Chondrocyte (in vitro differentiated cells): ENCODE results near the gene PLCG1. TPM values are rescaled to one million over a fixed set of nuclear protein-coding genes. Genes with fewer than 3 reads are reported as not detected.

Experiments used
- DNase-seq: peaks from one replicate; pipeline ENCODE4 v3.0.0; 2021; ENCODE audit warnings: mixed read lengths, low spot score
- H3K27ac Mint-ChIP-seq: one replicate; pipeline ENCODE4 v1.8.0; 2021; ENCODE audit warnings: mild to moderate bottlenecking, moderate library complexity, mixed read lengths; ENCODE audit not compliant: unreplicated experiment
- H3K27me3 Mint-ChIP-seq: 2 replicates; pipeline ENCODE4 v1.8.0; 2021; ENCODE audit warnings: low read depth, mixed read lengths
- H3K36me3 Mint-ChIP-seq: 2 replicates; pipeline ENCODE4 v1.8.0; 2021; ENCODE audit warnings: low read depth, mixed read lengths
- H3K4me1 Mint-ChIP-seq: 2 replicates; pipeline ENCODE4 v1.8.0; 2021; ENCODE audit warnings: low read depth, mild to moderate bottlenecking, mixed read lengths
- H3K4me3 Mint-ChIP-seq: one replicate; pipeline ENCODE4 v1.8.0; 2021; ENCODE audit warnings: mild to moderate bottlenecking, moderate library complexity, mixed read lengths; ENCODE audit not compliant: unreplicated experiment
- H3K9me3 Mint-ChIP-seq: 2 replicates; pipeline ENCODE4 v1.8.0; 2021; ENCODE audit warnings: low read depth, mixed read lengths
- CTCF ChIP-seq: fragments of 200-600 bp; sonication (generic); IDR thresholded peaks from 2 replicates; pipeline ENCODE4 v1.5.0; 2021; ENCODE audit warnings: antibody characterized with exemption, mild to moderate bottlenecking, moderate library complexity
- total RNA-seq: library from RNA; stranded (reverse); gene quantifications from 3 replicates; pipeline ENCODE4 v1.2.1, GENCODE V29; 2021

PLCG1 gene
- total RNA-seq, 1 donor from 2014 or later = 152 TPM

- Mint-ChIP-seq H3K27ac (no peak overlapping the region), H3K36me3 (peaks cover 25% of the 10 kb centered on the region), H3K9me3 (peaks cover 20% of the 10 kb centered on the region), H3K27me3 (no peaks in the 10 kb centered on the region), H3K4me3 (no peak overlapping the region), H3K4me1 (peaks cover 15% of the 10 kb centered on the region)
- TF ChIP-seq CTCF = no peak
- peak; percentile 55 for DNase-seq
Observed at GRCh38 chr20:41185013-41185757, 47.8 kb downstream of the PLCG1 start.

- Mint-ChIP-seq H3K27me3 (no peaks in the 10 kb centered on the region), H3K4me3 (no peak overlapping the region), H3K36me3 (peaks cover 27% of the 10 kb centered on the region), H3K27ac (no peak overlapping the region), H3K9me3 (peaks cover 35% of the 10 kb centered on the region), H3K4me1 (peaks cover 10% of the 10 kb centered on the region)
- DNase-seq = no peak
- TF ChIP-seq CTCF = no peak
Observed at GRCh38 chr20:41187668-41188067, 50.3 kb downstream of the PLCG1 start.

GRCh38 chr20:41191562-41192500, 54.5 kb downstream of the PLCG1 start:
- Mint-ChIP-seq H3K36me3 (peaks cover 35% of the 10 kb centered on the region), H3K9me3 (peaks cover 46% of the 10 kb centered on the region)
- peak; percentile 26 for DNase-seq

GRCh38 chr20:41192575-41192974, 55.2 kb downstream of the PLCG1 start:
- Mint-ChIP-seq H3K4me1 (peaks cover 14% of the 10 kb centered on the region), H3K36me3 (peaks cover 36% of the 10 kb centered on the region), H3K9me3 (peaks cover 45% of the 10 kb centered on the region), H3K4me3 (no peak overlapping the region), H3K27me3 (no peaks in the 10 kb centered on the region), H3K27ac (no peak overlapping the region)
- no peak for DNase-seq
- no peak for TF ChIP-seq CTCF

More at GRCh38 chr20:41191562-41192500, 54.5 kb downstream of the PLCG1 start:
- no peak for TF ChIP-seq CTCF
- Mint-ChIP-seq H3K27me3 (no peaks in the 10 kb centered on the region), H3K4me3 (no peak overlapping the region), H3K27ac (no peak overlapping the region), H3K4me1 (peaks cover 14% of the 10 kb centered on the region)

- H3K27me3 Mint-ChIP-seq = no peaks in the 10 kb centered on the region
- H3K4me1 Mint-ChIP-seq = peaks cover 10% of the 10 kb centered on the region
- no peak overlapping the region for H3K4me3 Mint-ChIP-seq
- DNase-seq = no peak
- H3K27ac Mint-ChIP-seq = no peak overlapping the region
- no peak for TF ChIP-seq CTCF
- peaks cover 28% of the 10 kb centered on the region for H3K9me3 Mint-ChIP-seq
- peaks cover 31% of the 10 kb centered on the region for H3K36me3 Mint-ChIP-seq
Observed at GRCh38 chr20:41196653-41197225, 59.4 kb downstream of the PLCG1 start.
